Vagina (tissue), 2 donors: ENCODE data around the gene PHLDB2.

Experiments used
- CTCF ChIP-seq, 3 experiments: fragments of 450-650 bp in 2 of 3; fragments of 200-600 bp in 1 of 3; sonication (generic) in 1 of 3; IDR thresholded peaks; one replicate each; pipeline ENCODE4 v1.5.1; 2017 to 2019; ENCODE audit warnings: antibody characterized with exemption in 3 of 3, mild to moderate bottlenecking in 2 of 3, moderate library complexity in 2 of 3
- POLR2A ChIP-seq, 2 donors: fragments of 450-650 bp; IDR thresholded peaks; one replicate each; pipeline ENCODE4 v1.6.1; 2017; ENCODE audit warnings: antibody characterized with exemption in 2 of 2, mild to moderate bottlenecking in 2 of 2, moderate library complexity in 2 of 2
- POLR2AphosphoS5 ChIP-seq, 2 donors: sonication (generic); formaldehyde crosslinking; IDR thresholded peaks; one replicate each; pipeline ENCODE4 v1.9.0; 2017; ENCODE audit warnings: antibody characterized with exemption in 2 of 2, mild to moderate bottlenecking in 2 of 2, low read depth in 1 of 2; ENCODE audit not compliant: insufficient read depth in 1 of 2

DNA sequence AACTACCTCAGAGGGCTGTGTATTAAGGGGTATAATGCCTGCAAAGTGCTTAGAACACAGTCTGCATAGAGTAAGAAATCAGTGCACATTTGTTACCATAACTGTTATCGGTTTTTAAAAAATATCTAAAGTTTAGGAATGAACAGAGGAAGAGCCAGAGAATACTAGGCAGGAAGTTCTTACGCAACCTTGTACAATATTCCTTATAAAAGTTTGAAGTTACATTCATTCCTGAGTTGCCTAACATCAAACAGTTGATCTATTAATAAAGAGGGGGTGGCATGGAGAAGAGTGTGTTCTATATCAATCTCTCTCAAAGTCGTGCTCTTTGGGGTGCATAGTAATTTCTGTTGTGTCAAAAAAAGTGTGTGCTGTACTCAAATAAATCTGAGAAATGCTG, 22.0 kb upstream of the PHLDB2 start:
- TF ChIP-seq CTCF (IDR thresholded peaks at IDR 0.05) (no peak), POLR2A (IDR thresholded peaks at IDR 0.05) (no peak), POLR2AphosphoS5 (IDR thresholded peaks at IDR 0.05; ENCODE audit: insufficient read depth in 1 of 2, low read depth in 1 of 2) (no peak)
